Omental fat pad (tissue), 4 donors: ENCODE measurements around the gene NADK. TPM values are rescaled to one million over a fixed set of nuclear protein-coding genes. Genes with fewer than 3 reads are reported as not detected.

ENCODE experiments used
- ATAC-seq: fragments of 150-250 bp; one replicate; pipeline ENCODE4 v1.9.1; 2016; ENCODE audit warnings: mild to moderate bottlenecking, moderate library complexity; ENCODE audit not compliant: low FRiP score
- DNase-seq: peaks from one replicate; pipeline ENCODE4 v3.0.0-alpha.2; 2019; ENCODE audit warnings: low spot score
- CTCF ChIP-seq, 3 donors: fragments of 450-650 bp; IDR thresholded peaks; one replicate each; pipeline ENCODE4 v1.5.1; 2016 to 2017; ENCODE audit warnings: antibody characterized with exemption in 3 of 3, mild to moderate bottlenecking in 3 of 3, moderate library complexity in 2 of 3
- total RNA-seq, 4 donors: library from RNA; depleted of rRNA; stranded (reverse); fragments of >200 nt; gene quantifications; one replicate each; pipeline ENCODE4 v1.1.0, GENCODE V29; 2016

The NADK gene
- total RNA-seq, 4 donors from 2014 or later = 97.2 to 136 (median 114) TPM

GRCh38 chr1:1797731-1798341, 19.6 kb upstream of the NADK start:
- no peak for DNase-seq
- ATAC-seq = no peak
- TF ChIP-seq CTCF (IDR thresholded peaks at IDR 0.05) = no peak

DNA sequence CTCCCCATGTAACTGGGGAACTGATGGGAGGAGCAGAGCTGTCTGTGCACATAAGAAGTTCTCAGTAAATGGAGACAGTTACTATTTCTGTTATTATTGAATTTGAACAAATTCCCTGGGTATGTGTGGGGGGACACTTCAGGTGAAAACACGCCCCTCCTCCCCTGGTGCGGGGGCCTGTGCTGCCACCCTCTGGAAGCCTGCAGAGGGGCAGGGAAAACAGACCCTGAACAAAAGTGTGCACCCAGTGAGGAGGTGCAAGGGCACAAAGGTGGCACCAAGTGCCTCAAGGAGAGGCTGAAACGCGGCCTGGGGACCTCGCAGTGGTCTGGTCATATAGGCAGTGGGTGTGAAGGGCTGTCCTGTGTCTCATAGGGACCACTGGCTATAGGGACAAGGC, 18.2 kb upstream of the NADK start:
- ATAC-seq (no peak), DNase-seq (no peak)
- TF ChIP-seq CTCF (IDR thresholded peaks at IDR 0.05) = no peak

- TF ChIP-seq CTCF (IDR thresholded peaks at IDR 0.05) = no peak
- DNase-seq = no peak
- no peak for ATAC-seq
These were observed 16.7 kb upstream of the NADK start for GRCh38 chr1:1794999-1795398.

DNA sequence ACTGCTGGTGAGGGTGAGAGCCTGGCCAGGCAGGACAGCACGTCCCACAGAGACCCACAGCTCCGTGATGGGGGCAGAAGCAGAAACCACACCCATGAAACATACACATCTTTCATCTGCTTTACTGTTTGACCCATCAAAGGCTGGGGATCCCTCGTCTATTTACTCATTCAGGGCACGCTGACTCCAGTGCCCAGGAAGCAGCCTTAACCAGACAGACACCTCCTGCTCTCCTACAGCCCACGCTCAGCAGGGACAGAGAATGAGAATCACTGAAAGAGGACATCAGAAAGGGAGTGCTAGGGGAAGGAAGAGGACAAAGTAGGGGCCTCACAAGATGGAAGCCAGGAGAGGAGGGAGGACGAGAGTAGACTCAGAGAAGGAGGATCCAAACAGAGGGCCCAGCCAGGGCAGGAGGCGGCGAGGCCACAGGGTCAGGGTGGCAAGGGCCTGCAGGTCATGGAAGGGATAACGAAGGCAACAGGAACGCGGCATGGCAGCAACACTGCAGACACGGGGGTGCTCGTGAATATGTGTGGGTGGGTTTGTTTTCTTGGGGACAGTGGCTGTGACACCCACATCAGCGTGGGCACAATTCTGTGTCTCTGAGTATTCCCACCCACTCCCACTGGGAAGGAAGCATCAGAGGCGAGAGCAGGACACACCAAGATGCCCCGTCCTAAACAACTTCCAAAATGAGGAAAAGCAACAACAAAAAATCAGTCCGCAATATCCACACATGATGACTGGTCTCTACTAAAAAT, 15.4 kb upstream of the NADK start:
- no peak for TF ChIP-seq CTCF (IDR thresholded peaks at IDR 0.05)
- no peak for DNase-seq
- no peak for ATAC-seq

DNA sequence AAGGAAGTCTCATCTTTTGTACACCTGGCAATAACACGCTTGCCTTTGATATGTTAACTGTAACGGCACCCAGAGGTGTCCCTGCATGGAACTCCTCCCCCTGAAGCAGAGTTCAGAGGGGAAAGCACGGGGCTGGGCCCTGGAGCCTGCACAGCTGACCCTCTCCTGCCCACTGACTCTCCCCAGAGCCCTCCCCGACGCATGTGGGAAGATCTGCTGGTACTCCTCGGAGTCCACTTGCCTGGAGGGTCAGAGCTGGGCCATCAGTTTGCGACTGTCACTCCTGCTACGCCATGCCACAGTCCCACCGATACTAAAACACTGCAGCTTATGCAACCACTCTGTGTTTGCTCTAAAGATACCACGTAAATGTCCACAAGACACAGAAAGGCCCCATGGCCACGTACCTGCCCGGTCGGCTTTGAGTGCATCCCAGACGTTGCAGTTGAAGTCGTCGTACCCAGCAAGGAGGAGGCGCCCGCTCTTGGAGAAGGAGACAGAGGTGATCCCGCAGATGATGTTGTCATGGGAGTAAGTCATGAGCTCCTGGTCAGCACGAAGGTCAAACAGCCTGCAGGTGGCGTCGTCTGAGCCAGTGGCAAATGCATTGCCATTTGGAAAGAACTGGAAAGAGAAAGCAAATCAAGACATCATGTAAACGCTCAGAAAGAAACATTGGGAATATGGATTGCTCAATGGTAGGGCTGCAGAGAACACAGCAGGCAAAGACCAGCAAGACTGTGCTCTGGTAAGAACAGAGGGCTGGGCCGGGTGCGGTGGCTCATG, 10.6 kb upstream of the NADK start:
- no peak for ATAC-seq
- TF ChIP-seq CTCF (IDR thresholded peaks at IDR 0.05) = no peak
- no peak for DNase-seq

DNA sequence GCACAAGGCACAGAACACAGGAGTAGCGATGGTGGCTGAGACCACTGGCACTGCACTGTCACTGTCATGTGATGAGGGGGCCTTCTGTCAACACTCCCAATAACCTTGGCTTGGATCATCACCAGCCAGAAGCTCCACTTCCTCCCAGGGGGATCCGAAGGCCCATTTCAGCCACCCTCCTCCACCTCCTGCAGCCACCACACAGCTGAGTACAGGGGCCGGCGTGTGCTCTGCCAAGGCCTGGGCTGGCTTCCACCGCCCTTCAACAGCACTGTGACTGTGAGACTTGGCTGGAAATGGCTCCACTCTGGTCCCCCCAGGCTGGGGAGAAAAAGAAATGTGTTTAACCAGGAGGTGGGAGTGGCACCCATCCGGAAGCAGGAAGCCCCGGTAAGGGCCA, 9.9 kb upstream of the NADK start:
- no peak for DNase-seq
- ATAC-seq = no peak
- no peak for TF ChIP-seq CTCF (IDR thresholded peaks at IDR 0.05)
